HG03378 (cell line): ENCODE measurements around the gene GAS6.

ENCODE experiments used
- ATAC-seq: cut with Tn5 transposase; IDR thresholded peaks from one replicate; pipeline ENCODE4 v1.9.1; 2021; ENCODE audit warnings: mild to moderate bottlenecking, moderate library complexity; ENCODE audit not compliant: unreplicated experiment

GAS6 gene

GRCh38 chr13:113854238-113855011 is 9.5 kb downstream of the GAS6 start:
- ATAC-seq = no peak

GRCh38 chr13:113853518-113854237 is 10.2 kb downstream of the GAS6 start:
- no peak for ATAC-seq

DNA sequence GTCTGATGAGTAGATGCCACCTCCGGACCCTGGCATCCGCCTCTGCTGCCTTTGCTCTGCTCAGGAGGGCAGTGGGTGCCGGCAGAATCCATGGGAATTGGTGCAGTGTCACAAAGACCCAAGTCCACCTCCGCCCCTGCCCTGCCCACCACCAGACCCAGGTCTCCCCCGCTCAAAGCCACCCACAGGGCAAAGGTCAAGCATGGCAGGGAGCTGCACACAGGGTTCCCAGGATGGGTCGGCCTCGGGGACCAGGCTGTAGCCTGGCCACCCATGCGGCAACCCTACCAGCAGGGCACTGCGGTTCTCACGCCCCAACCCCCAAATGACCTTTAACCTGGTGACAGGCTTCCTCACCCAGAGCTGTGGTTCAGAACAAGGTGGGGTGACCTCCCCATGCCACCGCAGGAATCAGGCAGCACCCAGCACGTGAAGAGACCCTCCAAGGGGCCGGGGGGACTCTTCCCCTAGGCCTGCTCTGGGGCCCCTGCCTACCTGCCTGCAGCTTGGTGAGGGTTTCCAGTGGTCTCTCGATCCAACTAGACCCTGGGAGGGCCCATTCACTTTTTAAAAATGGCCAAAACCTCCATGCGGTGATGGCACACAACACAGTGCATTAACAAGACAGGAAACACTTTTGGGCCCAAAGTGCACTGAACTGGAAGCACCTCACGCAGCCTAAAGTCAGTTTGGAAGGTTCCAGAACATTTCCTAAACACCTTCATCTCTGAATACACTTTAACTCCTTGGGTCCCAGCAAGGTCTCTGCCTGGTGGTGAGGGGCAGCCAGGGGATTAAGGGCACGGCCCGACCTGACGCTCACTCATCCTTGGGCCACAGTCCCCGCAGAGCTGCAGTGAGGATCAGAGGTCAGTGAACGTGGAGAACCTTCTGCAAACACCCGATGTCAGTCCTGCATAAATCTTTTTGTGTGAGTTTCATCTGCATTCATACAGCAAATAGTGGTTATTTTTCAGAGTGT is 11.0 kb downstream of the GAS6 start:
- ATAC-seq = no peak

GRCh38 chr13:113851826-113852535 is 11.9 kb downstream of the GAS6 start:
- ATAC-seq = no peak

DNA sequence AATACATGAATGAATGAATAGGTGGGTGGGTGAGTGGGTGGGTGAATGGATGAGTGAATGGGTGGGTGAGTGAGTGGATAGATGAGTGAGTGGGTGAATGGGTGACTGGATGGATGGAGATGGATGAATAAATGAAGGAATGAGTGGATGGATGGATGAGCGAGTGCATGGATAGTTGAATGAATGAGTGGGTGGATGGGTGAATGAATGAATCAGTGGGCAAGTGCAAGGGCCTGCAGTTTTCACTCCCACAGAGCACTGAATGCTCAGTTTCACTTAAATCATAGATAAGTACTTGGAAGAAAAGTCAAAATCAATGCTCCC is 12.4 kb downstream of the GAS6 start:
- ATAC-seq = no peak

DNA sequence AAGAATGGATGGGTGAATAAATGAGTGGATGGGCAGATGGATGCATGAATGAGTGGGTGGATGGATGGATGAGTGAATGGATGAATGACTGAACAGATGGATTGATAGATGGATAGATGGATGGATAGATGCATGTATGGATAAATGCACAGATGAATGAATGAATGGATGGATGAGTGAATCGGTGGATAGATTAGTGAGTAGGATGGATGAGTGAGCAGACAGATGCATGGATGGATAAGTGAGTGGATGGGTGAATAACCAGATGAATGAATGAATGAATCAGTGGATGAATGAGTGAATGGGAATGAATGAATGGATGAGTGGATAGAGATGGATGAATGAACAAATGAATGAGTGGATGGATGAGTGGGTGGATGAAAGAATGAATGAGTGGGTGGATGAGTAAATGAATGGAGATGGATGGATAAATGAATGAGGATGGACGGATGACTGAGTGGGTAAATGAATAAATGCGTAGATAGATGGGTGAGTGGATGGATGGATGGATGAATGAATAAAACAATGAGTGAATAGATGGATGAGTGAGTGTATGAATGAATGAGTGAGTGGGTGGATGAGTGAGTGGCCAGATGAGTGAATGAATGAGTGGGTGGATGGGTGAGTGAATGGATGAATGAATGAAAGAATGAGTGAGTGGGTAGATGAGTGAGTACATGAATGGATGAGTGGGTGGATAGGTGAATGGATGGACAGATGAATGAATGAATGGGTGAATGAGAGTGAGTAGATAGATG is 13.0 kb downstream of the GAS6 start:
- no peak for ATAC-seq

DNA sequence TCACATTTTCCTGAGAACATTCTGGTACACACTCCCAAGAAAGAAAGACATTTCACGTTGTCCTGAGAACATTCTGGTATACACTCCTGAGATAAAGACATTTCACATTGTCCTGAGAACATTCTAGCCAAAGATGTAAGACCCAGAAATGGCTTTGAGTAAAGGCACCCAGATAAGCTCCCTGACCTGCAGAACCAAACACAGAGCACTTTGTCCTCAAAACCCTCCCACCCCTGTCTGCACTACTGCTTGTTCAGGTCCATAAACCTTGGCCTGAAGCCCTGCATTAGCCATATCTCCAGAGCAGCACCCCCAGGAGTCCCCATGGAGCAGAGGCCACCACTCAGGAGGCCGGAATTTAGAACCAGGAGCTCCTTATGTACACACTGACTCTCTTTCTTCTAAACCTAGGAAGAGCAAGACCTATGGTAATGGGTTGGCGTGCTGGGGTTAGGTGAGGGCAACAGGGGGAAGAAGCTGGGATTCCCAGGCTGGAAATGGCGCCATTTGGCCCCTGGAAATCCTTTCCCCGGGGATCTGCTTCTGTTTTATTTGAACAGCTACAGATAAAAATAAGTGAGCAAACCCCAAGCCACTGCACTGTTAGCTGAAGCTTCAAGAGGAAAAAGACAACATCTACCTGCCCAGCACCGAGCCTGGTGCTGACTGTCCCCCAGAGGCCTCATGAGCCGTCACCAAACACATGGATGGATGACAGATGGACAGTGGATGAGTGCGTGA is 13.7 kb downstream of the GAS6 start:
- ATAC-seq = no peak

DNA sequence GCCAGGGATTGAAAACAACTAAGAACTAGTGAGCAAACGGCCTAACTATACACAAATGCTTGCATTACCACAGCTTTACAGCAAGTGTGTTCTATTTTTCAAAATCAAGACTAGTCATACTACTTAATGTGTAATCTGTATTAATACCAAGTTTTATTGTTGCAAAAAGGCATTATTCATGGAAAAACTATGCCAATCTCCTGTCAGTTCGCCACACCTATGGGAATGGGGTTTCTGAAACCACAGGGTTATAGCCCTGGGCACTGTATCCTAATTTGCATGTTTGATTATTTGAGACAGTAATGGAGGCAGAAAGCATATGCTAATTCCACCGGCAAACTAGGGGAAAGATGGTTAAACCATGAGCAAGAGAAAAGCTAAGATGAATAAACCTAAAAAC is 14.3 kb downstream of the GAS6 start:
- no peak for ATAC-seq

- ATAC-seq = no peak
Measured at GRCh38 chr13:113848431-113849260, 15.2 kb downstream of the GAS6 start.

- ATAC-seq = no peak
Measured at GRCh38 chr13:113848020-113848419, 15.9 kb downstream of the GAS6 start.

- ATAC-seq = no peak
Measured at GRCh38 chr13:113846636-113847318, 17.1 kb downstream of the GAS6 start.

- no peak for ATAC-seq
Measured at GRCh38 chr13:113845723-113846635, 17.9 kb downstream of the GAS6 start.

DNA sequence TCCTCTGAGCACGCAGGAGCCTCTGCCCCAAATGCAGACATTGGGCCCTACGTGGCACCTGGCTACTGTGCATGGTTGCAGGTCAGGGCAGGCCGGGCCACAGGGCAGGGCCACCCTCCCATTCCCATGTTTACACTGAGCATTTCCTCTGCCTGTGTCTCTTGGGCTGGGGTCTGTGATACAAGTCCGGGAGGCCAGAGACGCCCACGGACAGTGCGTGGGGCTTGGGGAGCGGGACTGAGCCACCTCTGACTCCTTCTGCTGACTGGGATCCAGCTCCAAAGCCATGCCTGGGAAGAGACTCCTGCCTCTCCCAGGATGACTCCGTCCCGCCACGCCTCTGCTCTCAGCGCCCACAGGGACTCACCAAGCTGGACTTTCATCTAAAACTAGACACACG is 18.8 kb downstream of the GAS6 start:
- no peak for ATAC-seq

DNA sequence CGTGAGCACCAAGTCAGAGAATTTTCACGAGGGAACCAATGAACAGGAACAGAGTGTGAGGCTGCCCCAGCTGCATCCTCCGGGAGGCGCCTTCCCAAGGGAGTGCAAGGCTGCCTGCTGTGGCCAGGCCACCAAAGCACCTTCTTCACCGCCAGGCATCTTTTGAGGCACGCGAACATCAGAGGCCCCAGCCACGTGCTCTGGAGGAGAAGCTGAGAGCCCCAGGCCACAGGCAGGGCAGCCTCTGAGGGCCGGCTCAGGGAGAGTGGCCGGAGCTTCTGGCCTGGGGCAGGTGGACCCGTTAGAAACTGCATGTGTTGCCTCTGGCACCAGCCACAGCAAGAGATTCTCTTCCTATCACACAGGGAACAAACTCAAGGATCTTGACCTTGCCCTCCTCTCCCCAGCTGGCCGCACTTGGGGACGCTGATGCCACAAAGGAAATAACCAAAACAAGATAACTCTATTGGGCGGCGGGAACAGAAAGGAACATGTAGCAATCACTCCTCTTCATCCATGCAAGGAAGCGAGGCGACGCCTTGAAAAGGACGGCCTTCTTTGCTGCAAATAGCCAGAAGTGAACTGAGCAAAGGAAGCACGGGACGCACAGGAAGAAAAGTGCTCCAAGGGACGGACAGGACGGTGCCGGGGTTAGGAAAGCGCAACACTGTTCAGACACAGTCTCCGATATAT is 19.9 kb downstream of the GAS6 start:
- no peak for ATAC-seq

GRCh38 chr13:113843063-113843654 is 20.7 kb downstream of the GAS6 start:
- no peak for ATAC-seq
